HG03135 (cell line): ENCODE results near the gene NPEPL1.

ENCODE experiments used
- ATAC-seq: cut with Tn5 transposase; IDR thresholded peaks from one replicate; pipeline ENCODE4 v1.9.1; 2021; ENCODE audit warnings: mild to moderate bottlenecking, moderate library complexity; ENCODE audit not compliant: unreplicated experiment

Gene NPEPL1

DNA sequence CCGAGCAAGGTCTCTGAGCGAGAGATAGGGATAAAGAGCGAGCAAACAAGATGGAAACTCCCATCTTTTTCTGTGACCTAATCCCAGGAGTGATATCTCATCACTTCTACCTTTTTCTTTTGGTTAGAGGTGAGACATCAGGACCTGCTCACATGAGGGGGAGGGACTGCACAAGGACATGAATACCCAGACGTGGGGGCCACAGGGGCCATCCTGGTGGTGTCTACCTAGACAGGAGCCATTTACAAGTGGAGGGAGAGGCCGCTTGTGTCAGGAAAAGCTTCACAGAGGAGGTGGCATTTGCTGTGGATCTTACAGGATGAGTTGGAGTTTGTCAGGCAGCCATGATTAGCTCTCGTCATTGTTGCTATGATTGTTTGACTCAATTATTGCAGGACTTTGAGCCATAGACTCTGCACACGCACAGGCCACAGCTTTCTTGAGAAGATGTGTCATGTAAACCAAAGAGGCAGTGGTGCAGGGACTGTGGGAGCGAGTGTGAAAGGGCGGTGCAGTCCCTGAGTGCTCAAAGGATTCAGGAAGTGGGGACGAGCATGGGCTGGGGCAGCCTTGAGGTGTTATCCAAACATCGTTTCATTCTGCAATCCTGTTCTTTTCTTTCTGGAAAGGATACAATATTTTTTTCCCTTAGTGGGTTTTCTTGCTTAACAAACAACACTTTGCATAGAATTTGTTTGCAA is 7.7 kb downstream of the NPEPL1 start:
- no peak for ATAC-seq

DNA sequence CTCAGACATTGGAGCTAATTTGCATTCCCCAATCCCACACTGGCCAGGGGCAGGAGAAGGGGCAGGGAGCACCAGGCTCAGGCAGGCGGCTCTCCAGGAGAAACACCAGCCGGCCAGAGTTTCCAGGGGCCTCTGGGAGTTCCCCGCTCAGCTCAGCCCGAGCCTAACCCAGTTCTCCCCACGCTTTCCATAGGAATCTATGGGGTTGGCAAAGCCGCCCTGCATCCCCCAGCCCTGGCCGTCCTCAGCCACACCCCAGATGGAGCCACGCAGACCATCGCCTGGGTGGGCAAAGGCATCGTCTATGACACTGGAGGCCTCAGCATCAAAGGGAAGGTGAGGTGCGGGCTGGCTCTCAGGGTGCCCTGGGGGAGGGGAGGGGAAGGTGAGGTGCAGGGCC is 8.2 kb downstream of the NPEPL1 start:
- no peak for ATAC-seq

DNA sequence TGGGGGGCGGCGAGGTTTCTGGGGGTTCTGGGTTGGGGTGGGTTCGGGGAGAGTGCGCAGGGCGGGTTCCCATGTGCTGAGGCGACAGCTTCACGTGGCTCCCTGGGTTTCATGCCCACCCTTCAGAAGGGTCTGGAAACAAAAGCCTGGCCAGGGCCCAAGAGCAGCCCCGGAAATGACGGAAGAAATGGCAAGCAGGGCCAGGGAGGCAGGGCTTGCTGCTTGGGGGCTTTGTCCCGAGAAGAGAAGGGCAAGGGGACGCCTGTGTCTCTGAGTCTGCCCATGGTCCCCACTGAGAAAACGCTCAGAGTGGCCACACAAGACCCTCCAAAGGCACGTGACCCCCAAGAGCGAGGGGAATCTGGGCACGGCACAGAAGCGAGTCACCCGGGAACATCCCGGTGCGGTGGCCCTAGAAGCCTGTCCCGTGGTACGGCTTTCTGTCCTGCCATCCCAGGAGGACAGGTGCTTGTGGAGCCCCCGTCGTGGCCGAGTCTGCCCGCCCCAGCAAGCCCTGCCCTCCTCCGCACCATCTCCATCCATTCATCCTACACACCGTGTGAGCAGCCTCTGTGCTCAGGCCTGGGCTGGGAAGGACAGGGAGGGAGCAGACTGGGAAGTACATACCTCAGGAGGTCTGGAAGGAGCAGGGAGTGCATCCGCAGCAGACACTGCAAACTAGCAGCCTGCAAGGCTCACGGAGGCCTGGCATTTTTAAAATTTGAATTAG is 9.0 kb downstream of the NPEPL1 start:
- ATAC-seq: no peak

DNA sequence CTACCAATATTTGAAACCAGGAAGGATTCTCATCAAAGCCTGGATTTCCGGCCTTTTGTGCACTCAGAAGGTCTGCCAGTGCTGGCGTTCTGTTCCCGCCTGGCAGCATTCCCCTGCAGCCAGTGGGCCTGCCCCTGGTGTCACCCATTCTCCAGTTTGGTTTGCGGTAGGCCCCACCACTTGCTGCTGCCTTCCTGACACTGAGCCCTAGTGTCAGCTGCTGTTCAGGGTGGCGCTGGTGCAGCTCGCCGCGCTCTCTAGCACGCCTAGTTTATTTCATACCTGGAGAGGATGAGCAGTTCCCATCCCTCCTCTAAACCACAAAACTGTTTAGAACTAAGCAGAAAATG is 9.5 kb downstream of the NPEPL1 start:
- no peak for ATAC-seq

DNA sequence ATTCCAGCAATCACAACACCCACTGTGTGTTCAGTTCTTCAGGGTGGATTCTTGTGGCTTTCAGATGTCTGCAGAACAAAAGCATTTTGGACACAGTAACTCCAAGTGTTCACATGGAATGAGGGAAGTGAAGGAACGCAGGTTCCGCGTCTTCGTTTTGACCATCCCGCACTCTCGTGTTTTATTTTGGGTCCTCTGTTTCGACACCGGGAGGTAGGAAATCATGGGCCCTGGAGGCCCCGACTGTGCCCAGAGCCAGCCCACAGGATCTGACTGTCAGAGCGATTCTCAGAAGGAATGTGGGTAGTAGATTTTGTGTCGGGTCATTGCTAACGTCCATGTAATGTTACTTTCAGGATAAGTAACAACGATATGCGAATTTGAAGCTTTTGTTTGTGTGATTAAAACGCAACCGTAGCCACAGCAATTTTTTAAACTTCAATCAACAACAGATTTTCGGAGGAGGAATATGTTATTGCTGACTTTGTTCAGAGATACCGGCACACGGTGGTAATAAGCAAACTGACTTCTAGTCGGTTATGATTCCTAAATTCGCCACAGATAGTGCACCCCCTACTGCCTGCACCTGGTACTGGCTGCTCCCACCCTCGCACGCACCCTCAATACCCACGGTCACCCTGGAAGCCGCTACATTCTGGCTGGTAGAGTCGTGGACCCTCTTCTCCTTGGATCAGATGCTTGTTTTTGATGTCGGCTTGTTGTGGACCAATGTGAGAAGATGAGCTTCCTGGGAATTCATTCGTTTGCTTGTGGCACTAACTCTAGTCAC is 10.5 kb downstream of the NPEPL1 start:
- ATAC-seq: no peak

DNA sequence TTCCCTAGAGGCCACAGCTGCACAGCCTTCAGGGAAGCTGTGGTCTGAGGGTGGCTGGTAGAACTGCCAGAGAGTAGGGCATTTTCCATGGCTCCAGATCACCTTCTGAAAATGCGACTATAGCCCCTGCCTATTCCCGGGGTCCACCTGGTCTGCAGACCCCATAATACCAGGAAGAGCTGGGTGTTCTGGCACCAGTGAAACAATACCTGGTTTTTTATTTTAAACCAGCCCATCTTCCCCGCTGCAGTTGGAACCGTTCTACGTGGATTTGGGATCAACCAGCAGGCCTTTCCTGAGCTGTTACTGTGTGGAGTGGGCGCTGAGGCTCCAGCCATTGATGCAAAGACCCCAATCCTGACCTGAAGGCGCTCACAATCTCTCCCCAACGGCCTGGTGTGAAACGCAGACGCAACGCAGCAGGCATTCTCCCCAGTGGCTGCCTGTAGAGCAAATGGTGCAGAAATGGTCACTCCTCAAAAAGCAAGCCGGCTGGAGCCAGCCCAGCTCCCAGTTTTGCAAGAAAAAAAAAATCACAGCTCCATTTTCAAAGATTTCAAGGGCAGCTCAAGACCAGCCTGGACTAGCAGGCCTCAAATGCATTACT is 11.3 kb downstream of the NPEPL1 start:
- ATAC-seq: no peak

DNA sequence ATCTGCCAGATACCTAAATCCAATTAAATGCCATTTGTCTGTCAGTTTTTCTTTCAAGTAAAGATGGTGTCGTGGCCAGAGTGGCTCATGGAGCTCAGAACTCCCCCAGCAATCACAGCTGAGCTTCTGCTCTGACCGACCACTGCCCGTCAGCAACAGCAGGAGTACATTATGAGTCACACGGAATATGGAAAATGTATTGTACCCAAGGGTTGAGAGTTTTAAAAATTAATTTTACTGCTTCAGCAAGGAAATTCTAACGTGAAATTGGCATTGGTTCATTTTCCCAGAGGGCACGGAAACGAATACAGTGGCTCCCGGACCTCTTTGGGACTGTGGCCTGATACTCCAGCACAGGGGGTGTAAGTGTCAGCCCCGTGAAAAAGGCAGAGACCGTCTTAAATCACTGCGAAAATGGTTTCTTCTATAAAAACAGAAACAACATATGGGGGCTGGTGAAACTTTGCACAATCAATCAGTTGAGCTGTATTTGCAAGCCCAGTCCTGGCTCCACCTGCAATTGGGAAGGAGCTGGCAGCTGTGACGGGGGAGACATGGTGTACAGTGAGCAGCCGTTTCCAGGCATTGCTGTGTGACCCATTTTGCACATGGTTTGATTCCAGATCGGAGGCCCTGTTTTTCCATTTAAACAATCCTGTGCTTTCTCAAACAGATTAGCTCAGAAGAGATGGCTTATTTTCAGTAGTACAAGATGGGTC is 12.8 kb downstream of the NPEPL1 start:
- no peak for ATAC-seq

DNA sequence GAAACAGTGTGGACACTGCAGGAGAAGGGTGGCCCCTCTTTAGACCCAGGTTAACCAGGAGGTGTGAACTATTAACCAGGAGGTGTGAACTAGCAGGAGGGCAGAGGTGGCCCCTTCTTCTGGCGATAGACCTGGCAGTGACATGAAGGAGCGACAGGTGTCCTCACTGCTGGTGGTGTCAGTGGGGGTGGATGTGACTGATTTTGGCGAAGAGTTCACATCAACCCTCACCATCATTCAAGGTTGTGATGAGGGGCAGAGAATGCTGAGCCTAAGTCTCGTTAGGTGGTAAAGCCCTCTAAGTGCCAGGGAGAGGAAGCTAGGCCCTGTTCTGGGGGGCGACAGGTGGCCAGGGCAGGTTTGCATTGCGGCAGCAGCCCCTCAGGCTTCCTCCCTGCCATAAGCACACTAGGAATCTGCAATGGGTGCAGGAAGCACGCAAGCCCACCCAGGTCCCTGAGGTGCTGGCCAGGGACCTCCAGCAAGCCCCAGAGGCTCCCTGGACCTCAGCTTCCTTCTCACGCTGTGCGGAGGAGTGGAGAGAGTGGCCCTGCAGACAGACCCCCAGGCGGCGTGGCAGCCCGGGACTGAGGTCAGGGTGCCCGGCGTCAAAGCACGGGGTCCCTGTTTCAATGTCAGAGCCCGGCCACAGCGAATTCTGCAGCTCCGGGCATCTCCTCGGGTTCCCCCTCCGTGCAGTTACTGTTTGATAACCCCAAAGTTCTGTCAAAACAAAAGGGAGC is 13.7 kb downstream of the NPEPL1 start:
- no peak for ATAC-seq

DNA sequence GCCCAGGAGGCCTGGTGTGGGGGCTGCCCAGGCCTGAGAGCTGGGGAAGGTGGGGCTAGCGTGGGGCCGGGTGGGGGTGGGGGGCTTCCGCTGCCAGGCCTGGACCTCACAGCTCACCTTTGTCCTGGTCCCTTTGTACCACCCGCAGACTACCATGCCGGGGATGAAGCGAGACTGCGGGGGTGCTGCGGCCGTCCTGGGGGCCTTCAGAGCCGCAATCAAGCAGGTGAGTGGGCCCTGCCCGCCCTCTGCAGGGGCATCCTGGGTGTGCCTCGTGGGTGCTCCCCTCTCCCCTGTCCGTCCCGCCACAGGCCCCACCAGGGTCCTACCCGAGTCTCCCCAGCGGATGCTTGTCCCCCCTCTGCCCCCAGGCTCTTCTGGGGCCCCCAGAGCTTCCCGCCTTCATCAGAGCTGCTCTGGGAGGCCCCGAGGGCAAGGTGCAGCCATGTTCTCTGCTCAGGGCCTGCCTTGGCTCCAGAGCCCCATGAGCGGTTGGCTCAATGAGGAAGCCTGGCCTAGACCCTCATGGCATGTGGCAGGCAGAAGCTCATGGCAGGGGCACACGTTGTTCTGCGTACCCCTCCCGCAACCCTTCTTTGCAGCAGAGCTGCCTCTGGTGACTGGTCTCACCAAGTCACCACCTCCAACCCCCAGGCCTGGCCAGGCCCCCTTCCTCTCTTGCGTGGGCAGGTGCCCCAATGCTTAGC is 14.5 kb downstream of the NPEPL1 start:
- ATAC-seq: no peak

DNA sequence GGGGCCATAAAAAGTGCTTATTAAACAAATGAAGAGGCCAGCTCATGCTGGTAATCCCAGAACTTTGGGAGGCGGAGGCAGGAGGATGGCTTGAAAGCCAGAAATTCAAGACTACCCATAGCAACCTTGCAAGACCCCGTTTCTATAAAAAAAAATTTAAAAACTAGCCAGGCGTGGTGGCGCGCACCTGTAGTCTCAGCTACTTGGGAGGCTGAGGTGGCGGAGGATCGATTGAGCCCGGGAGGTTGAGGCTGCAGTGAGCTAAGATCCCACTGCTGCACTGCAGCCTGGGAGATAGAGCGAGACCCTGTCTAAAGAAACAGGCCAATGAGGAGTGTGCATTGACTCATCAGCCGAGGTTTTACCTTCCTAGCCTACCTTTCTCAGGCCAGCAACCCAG is 15.2 kb downstream of the NPEPL1 start:
- no peak for ATAC-seq

DNA sequence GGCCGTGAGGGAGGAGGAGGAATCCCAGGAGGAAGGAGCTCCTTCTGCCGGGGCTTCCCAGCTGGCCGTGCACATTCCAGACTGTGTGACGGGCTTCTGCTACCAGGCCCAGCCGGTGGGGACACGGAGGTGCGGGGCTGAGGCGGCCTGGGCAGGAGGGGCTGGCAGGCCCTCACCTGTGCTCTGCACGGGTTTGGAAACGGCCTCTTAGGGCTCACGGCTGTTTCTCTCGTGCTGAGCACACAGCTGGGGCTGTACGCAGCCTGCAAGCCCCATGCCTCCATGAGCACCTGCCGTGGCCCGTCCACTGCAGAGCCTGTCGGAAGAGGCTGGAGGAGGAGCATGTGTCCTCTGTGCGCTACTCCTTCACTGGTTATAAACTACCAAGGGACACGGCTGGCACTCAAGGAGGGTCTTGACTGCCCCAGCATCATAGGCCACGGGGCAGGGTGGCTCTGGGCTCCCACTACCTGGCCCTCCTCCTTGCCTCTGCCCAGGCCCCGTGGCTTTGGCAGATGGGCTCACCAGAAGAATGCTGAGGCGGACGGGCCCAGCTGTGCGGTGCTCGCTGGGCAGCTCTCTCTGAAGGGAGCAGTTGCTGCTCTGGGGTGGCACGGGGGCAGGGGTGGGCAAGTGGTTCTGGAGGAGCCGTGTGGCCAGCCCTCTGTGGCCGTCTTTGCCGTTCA is 15.8 kb downstream of the NPEPL1 start:
- no peak for ATAC-seq

DNA sequence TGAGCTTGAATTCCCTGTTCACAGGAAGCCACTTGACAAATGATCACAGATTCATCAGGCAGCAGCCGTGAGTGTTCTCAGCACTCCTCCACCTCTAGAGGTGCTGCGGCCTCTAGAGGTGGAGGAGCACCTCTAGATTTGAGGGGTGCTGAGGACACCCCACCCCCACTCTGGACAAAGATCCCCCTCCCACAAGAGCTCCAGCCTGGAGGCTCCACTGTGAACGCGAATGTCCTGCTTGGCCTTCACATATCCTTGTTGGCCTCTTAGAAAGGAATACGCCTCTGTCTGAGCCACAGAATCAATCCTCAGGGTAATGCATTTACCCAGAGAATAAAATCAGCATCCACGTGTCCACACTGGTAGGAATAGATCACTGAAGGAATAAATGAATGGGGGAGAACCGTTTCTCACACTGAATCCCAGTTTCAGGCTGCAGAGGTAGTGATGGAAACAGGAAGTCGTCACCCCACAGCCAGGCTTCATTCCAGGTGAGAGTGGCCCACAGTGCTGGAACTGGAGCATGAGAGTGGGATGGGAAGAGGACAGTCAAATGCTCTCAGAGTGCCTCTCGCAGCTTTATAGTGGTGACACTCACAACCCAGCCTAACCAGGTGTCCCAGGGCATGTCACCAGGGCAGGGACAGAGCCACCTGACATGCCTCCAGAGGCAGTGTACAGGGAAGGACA is 16.6 kb downstream of the NPEPL1 start:
- no peak for ATAC-seq

DNA sequence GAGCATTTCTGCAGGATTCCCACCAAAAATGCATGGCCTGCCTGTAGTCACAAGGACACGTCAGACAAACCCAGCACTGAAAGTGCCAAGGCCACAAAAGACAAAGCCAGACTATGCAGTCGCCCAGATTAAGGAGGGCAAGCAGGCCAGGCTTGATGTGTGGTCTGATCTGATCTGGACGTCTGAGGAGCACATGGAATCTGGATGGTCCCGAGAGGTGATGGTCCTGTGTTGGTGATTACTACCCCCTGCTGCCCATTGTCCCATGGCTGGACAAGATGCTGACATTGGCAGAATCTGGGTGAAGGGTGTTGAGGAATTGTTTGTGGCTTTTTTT is 17.1 kb downstream of the NPEPL1 start:
- no peak for ATAC-seq

DNA sequence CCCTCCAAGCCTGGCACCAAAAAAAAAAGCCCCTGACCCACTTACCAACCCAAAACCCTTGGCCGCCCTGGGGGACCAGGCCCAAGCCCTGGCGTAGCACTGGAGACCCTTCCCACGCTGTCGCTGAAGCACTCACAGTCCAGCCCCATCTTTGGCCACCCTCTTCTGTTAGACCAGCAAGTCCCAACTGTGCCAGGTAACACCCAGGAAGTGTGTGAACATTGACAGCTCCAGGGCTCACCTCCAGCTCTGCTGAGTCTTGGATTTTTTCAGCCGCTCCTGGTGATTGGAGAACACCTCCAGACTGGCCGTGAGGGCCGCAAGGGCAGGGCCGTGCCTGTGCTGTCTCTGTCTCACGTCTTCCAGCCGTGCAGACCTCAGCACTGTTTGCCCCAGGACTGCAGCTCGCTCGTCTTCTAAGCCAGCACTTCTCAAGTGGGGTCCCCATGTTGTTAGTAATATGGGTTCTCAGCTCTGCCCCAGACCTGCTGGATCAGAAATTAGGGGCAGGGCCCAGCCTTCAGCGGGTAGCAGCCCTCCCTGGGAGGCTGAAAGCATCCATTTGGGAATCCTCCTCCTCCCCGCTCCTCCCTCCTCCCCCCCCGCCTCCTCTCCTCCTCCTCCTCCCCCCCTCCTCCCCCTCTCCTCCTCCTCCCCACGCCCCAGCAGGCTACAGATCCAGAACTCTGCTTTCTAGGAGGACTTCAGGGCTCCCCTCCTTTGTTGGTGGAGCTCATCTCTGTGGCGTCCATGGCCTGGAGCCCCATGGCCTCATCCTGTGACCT is 18.1 kb downstream of the NPEPL1 start:
- ATAC-seq: no peak

DNA sequence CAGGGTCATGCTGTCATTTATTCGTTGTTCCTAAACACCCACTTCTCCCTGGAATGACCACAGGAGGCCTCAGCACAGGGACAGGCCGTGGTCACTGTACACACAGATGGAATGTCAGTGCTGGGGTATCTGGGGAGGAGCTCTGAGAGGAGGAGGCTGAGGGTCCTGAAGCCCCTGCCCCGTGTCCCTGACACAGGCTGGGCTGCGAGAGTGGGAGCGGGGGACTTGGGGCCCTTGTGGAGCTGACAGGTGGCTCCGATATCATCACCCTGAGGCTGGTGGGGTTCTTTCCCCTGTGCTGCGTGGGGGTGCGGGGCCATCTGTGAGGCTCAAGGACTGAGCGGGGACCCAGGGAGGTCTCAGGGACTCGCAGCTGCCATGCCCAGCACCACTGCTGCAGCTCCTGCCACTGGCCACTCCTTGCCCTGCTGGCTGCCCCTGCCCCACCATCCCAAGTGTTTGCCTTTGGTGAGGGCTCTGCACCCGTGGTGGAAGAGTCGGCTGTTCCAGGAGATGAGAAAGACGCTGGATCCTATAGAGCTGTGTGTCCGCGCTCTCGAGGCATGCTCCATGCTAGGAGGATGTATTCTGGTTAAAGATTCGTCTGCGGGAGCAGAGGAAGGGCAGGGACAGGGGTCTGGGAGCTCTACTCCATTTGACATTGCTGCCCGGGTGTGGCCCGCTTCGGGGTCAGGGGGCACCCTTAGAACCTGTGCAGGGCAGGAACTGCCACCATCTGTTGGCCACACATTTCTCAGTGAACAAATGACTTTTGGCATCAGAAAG is 18.9 kb downstream of the NPEPL1 start:
- ATAC-seq: no peak

DNA sequence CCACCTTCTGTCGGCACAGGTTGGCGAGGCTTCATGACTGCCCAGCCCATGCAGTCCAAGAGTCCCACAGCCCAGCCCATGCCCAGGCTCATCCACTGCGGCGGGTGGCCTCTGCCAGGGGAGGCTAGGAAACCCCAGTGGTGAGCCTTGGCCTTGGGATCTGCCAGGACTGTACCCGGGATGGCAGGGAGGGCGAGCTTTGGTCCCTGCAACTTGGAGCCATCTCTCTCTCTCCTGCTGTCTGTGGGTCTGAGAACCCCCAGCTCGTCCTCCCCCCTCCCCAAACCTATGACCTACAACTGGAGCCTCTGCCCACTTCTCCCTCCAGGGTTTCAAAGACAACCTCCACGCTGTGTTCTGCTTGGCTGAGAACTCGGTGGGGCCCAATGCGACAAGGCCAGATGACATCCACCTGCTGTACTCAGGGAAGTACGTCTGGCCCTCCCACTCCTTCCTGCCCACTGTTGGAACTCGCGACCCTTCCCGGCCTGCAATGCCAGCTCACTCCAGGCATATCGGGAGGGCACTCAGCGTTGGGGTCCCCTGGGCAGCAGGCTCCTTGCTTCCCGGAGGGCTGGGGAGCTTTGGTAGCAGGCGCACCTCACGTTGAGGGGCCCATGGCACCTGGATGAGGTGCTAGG is 19.7 kb downstream of the NPEPL1 start:
- ATAC-seq: no peak
